Fibroblast of villous mesenchyme (primary cell): Measurements from ENCODE around the gene ADAMTS9. TPM values are rescaled to one million over a fixed set of nuclear protein-coding genes. Genes with fewer than 3 reads are reported as not detected.

ENCODE experiments used
- DNase-seq: peaks from one replicate; pipeline ENCODE4 v3.0.0-alpha.2; 2010; ENCODE audit warnings: low read depth
- H3K4me3 ChIP-seq: 2 replicates; pipeline ENCODE4 v1.5.1; 2011; ENCODE audit warnings: low read depth, mild to moderate bottlenecking, low read length
- total RNA-seq: library from RNA; depleted of rRNA; stranded (reverse); fragments of >200 nt; gene quantifications from 2 replicates; pipeline ENCODE4 v1.2.3, GENCODE V29; 2012
- TF ChIP-seq, protein P1 (sequence below): IDR thresholded peaks from 2 replicates; pipeline ENCODE4 v1.5.1; 2012; ENCODE audit warnings: low read depth, mild to moderate bottlenecking, low read length; ENCODE audit not compliant: insufficient read depth

Gene ADAMTS9
- total RNA-seq, 1 donor = 1.7 TPM

- peak overlapping the region; percentile 7 for H3K4me3 ChIP-seq
- TF ChIP-seq, protein P1, sequence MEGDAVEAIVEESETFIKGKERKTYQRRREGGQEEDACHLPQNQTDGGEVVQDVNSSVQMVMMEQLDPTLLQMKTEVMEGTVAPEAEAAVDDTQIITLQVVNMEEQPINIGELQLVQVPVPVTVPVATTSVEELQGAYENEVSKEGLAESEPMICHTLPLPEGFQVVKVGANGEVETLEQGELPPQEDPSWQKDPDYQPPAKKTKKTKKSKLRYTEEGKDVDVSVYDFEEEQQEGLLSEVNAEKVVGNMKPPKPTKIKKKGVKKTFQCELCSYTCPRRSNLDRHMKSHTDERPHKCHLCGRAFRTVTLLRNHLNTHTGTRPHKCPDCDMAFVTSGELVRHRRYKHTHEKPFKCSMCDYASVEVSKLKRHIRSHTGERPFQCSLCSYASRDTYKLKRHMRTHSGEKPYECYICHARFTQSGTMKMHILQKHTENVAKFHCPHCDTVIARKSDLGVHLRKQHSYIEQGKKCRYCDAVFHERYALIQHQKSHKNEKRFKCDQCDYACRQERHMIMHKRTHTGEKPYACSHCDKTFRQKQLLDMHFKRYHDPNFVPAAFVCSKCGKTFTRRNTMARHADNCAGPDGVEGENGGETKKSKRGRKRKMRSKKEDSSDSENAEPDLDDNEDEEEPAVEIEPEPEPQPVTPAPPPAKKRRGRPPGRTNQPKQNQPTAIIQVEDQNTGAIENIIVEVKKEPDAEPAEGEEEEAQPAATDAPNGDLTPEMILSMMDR = no peak
- peak; percentile 5 for DNase-seq
Measured at GRCh38 chr3:64561325-64561843, 126.4 kb downstream of the ADAMTS9 start.

GRCh38 chr3:64560791-64561190 is 127.0 kb downstream of the ADAMTS9 start:
- no peak overlapping the region for H3K4me3 ChIP-seq
- DNase-seq = no peak
- TF ChIP-seq, protein P1 = no peak

DNA sequence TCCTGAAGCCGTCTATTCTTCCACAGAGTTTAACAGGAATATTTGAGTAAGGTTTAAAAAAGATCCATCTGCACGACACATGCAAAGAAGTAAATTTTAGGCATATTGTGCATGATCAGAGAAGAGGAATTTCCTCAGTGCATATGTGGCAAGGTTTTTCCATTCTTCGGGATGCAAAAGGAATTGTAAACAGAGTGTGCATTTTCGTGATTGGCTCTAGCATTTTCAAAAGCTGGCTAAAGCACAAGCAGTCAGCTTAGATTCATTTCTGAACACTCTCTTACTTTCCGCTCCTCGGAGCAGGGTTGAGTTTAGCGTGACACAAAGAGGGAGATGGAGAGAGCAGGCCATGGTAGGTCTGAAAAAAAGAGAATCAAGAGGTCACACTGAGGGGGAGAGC is 128.2 kb downstream of the ADAMTS9 start:
- no peak overlapping the region for H3K4me3 ChIP-seq
- TF ChIP-seq, protein P1 = no peak
- DNase-seq = no peak

DNA sequence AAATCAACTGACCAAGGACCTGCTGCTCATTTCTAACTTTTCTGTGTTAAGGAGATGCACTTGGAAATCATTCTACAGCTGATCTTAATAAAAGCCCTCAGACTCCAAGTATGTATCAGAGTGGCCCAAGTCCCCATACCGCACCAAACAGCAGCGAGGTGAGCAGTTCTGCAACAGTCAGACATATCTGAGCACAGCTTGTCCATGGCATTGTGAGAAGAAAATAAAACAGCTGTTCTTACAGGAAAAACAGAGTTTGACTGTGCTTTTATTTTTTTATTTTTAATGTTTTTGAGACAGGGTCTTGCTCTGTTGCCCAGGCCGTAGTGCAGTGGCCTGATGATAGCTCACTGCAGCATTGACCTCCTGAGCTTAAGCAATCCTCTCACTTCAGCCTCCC is 131.8 kb downstream of the ADAMTS9 start:
- TF ChIP-seq, protein P1 = no peak
- no peak overlapping the region for H3K4me3 ChIP-seq
- no peak for DNase-seq

- TF ChIP-seq, protein P1 = no peak
- no peak for DNase-seq
- H3K4me3 ChIP-seq = no peak overlapping the region
Measured at GRCh38 chr3:64555351-64555750, 132.4 kb downstream of the ADAMTS9 start.

DNA sequence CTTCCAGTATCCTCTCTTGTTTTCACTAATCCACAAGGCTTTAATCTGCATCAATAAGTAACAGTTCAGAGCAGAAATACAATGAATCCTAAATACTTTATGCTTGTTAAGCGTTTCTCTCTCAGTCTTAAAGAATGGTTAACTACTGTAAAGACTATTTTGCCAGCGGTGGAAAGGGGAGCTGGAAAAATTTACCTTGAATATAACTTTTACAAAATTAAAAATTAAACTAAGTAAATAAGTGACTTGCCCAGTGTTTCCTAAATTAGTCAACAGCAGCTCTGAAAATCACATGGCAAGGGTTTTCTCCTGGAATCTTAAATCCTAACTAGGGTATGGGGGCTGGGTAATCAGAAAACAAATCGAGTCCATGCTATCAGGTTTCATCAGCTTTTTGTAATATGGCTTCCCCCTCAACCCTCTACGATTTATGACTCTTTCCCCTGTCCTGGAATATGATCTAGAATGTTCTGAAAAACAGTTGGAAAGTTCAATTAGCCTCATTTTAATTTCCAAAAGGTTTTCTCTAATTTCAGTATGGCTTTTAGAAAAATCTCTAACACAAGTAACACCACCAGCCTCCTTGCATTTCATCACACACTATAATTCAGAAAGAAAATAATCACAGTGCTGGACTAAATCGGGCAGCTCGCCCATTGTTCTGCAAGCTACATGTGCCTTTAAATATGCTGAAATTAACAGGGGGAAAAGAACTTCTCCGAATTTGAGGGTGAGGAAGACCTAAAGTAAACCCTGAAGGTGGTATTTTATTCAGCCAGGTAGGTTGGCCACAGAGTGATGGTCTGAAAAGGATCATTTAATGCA is 133.5 kb downstream of the ADAMTS9 start:
- DNase-seq = no peak

More for the DNA sequence above, 133.5 kb downstream of the ADAMTS9 start:
- no peak overlapping the region for H3K4me3 ChIP-seq
- TF ChIP-seq, protein P1 = no peak
